Mucosa of gallbladder (tissue), 1 donor: ENCODE data around the gene CACNA1I. TPM values are rescaled to one million over a fixed set of nuclear protein-coding genes. Genes with fewer than 3 reads are reported as not detected.
"Not testable (repeated sequence)": the region's sequence is repeated elsewhere in the genome, so short reads cannot be mapped to it uniquely, and the experiment has no call there.

Source experiments
- DNase-seq: peaks from one replicate; pipeline ENCODE4 v3.0.0-alpha.2; 2020; ENCODE audit warnings: low spot score
- total RNA-seq: library from RNA; stranded (reverse); gene quantifications from one replicate; pipeline ENCODE4 v1.2.1, GENCODE V29; 2021
- donor health status: DM: no; HTN: no; CAD: no.

CACNA1I gene
- total RNA-seq, 1 donor from 2014 or later, result 0.43 TPM

DNA sequence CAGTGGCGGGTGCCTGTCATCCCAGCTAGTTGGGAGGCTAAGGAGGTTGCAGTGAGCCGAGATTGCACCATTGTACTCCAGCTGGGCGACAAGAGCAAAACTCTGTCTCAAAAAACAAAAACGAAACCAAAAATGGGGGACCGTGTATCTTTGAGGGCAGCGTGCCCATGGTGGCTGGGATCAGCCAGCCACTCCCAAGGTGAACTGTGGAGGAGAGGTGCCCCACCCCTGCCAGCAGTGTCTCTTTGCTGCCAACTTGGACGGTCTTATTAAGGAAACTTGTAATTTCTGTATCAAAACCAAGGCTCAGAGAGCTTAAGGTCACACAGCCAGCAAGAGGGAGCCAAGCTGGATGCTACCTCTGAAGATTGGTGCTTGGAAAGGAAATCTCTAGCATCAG, 147.7 kb downstream of the CACNA1I start:
- no peak for DNase-seq

DNA sequence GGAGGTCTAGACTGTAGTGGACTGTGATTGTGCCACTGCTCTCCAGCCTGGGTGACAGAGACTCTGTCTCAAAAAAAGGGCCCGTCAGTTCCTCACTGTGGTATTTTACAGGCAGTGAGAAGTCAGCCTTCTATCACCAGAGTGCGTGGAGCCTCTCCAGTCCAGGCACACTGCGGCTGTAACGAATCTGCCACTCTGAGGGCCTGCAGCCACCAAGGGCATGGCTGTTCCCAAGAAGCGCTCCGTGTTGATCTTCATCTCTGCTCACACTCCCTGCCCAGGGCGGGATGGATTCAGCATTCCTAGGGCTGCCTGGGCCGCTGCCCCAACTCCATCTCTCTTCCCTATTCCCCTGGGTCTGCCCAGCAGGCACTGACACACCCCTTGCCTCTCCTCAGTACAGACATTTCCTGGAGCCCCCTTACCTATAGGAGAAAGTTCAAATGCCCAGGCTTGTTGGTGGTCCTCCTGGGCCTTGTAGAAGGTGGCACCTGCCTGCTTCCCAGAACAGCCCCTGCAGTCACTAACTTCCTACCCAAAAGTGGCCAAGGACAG, 148.4 kb downstream of the CACNA1I start:
- no peak for DNase-seq

DNA sequence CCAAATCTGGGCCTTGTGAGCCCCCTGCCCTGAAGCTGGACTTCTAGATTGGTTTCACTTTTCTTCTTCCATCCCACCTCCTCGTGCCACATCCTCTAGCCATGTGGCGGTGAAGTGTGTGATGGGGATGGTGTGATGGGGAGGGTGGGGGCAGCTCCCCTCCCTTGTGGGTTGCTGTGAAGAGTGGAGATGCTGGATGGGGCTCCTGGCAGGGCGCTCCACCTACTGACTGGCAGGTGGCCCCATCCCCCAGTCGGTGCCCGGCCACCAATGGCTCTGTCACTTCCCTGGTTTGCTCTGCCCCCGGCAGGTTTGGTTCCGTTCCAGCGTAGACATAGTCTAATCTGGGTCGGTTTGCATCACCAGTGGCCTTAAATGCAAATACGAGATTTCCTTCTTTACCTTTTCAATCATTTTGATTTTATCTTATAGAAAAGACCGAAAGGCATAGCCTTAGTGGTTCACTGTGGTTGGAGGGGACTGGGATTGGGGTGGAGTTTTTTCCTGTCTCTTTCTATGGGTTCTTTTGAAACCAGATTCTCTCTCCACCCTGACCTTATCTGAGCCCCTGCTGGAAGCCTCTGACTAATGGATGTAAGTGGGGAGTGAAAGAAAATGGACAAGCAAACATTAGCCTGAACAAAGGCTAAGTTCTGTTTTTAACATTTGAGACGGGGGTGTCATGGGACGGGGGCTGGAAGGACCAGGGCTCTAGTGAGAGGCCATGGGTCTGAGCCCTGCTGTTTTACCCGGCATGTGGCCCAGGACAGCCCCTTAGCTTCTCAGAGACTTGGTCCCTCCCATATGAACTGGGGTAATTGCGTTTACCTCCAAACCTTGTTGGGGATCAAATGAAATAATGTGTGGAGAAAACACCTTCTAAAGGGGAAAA, 149.3 kb downstream of the CACNA1I start:
- DNase-seq, result no peak

DNA sequence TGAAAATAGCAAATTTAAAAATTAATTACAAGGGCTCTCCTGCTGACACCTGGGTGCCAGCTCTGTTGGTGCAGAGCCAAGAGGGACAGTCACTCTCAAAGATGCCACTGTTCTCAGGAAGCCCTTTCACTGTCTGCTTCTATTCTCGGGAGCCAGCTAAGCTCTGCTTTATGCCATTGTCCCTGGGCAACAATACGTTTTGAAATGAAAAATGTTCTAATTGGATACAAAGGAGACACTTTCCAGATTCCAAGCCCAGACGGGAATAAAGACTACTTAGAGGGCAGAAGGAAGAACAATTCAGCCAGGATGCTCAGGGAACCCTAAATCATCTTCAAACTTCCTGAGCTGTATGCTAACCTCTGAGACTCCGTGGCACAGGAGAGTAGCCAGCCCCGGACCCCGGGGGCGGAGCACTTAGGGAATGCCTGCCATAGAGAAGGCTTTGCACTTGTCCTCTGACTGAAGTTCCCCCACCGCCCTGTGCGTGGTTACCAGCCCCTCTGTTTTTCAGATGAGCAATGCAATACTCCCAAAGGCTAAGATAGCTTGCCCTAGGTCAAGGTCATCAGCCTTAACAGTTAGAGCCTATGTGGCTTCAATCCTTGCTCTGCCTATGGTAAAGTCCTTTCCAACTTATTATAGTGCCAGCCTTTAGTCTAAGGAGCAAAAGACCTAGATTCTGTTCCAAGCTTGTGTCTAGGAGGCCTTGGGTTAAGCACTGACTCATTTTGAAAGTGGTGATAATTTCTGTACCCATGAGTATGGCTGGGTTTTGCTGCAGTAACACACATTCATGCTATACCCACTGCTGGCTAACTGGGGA, 150.9 kb downstream of the CACNA1I start:
- DNase-seq, result no peak

DNA sequence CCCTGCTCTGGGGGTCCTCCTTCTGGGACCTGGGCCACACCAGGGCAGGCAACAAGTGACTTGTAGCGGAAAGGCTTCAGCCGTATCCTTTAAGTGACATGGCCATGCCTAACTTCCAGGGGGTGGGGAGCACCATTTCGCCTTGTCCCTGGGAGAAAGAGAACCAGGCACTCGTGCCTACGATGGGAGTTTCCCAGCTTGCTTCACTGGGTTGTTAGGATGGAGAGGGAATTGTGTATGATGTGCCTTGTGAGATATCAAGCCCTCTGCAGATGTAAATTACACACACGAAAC, 151.4 kb downstream of the CACNA1I start:
- no peak for DNase-seq

DNA sequence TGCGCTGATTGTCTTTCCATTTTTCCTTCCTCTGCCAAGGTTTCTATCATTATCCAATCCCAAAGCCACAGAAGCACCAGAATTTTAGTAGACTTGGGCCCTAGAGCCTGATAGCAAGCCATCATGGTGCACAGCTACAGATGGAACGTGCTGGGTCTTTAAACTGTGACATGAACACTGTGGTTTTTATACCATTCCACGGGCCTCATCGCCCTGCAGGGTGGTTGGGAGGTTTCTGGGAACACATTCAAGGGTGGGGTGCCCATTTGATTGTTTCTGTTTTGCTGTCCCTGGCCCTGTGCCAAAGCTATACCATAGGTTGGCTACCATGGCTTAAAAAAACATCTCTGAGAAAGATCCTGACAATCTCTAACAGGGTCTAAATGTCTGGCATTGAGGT, 151.9 kb downstream of the CACNA1I start:
- DNase-seq, result no peak

DNA sequence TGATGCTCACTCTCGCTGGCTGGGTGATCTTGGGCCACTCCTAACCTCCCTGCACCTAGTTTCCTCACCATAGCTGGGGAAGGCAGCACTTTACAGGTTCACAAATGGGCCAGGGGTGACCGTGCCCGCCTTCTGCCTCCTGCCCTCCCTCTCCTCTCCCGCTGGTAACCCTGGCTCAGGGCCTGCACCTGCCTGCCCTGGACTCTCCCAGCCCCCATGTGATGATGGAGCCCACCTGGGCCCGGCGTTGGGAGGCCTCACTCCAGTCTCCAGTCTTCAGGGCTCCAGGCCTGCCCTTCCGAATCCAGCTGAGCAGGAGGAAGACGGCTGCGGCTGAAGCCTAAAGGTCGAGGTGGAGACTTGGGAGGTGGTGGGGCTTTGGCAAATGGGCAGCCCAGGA, 152.9 kb downstream of the CACNA1I start:
- DNase-seq, result no peak

DNA sequence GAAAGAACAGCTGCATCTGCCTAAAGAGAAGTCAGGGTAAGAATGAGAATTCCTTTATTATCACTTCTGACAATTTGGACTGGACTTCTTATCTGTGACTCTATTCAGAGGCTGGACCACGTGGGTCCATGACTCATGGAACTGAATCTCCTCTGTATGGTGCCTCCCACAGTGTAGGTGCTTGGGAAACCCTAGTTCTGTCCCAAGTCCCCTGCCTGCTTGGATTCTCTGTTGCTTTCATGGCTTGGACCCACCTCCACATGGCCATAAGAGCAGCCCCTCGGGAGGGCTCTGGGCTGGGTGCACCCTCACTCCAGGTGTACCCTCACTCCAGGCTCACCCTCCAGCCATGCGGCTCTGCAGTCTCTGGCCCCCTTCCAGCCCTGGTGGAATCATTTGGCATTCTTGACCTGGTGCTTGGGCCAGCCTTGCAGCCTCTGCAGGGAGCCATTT, 153.4 kb downstream of the CACNA1I start:
- DNase-seq, result no peak

DNA sequence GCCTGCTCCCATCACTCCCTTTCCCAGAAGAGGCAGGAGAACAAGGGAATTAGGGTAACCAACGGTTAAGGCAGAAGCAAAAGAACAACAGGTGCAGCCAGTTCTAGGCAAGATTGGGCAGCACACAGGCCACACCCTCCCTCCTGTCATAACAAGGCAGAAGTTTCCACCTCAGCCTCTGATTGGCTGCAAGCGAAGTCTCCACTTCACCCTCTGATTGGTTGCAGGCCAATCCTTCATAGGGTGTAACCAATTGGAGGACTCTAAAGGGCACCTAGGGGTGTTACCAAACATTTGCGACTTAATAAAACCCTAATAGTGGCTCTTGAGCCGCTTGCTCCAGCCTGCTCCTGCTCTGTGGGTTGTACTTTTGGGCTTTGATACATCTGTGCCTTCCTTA, 153.8 kb downstream of the CACNA1I start:
- no peak for DNase-seq

DNA sequence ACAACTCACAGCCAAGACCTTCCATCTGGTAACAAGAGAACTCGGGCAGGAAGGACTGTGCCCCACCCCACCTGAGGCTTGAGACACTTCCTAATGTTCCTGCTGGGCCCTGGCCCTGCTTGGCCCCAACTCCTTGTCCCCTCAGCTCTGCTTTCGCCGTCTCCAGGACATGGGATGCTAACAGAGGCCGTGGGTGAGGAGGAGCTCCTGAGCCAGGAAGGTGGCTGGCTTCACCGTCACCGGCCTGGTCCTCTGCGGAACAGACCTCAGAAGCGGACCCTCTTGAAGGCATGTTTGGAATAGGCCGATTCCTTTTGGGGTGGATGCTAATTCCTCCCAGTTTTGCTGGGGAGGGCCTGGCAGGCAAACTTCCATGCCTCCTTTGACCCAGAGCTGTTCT, 154.3 kb downstream of the CACNA1I start:
- DNase-seq, result no peak

DNA sequence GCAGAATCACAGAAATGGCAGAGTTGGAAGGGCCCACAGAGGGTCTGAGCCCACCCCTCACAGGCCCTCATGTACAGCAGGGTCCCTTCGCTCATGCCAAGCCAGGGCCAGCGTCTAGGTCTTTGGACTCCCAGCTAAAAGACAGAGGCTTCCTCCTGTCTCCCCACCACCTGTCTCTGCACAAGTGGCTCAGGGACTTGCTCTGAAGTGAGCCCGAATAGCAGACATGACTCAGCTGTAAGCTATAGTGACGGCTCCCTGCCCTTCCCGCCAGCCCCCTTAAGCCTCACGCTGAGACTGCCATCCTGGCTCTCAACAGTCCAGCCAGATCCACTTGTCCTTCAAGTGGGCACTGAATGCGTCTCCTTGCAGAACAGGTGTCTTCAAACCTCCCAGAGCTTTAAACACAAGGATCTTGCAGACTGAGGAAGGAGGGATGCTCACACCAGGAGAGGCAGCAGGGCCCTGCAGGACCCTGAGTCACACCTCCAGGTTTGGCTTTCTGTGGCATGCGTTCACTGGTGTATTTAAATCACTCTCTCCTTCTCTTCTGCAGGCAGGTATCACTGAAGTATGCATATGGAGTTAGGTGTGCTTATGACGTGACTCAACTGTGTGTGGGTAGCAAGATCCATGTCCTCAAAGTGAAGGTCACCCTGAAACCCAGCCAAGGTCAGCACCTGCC, 154.9 kb downstream of the CACNA1I start:
- DNase-seq, result no peak

DNA sequence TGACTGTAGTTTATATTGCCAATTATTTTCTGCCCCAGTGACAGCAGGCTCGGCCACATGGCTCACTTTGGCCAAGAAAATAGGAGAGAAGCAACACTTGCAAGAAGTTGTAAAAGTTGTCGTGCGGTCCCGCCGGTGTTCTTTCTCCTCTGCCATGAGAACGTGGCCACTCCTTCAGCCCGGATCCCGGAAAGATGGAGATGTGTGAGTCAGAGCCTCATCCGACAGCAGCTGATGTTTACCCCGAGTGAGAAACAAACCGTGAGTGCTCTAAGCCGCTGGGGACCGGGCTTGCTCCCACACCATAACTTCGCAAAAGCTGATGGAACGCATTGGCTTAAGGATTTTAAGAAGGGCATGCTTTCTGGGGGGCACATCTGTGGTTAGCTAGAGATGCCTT, 157.0 kb downstream of the CACNA1I start:
- DNase-seq, result no peak

DNA sequence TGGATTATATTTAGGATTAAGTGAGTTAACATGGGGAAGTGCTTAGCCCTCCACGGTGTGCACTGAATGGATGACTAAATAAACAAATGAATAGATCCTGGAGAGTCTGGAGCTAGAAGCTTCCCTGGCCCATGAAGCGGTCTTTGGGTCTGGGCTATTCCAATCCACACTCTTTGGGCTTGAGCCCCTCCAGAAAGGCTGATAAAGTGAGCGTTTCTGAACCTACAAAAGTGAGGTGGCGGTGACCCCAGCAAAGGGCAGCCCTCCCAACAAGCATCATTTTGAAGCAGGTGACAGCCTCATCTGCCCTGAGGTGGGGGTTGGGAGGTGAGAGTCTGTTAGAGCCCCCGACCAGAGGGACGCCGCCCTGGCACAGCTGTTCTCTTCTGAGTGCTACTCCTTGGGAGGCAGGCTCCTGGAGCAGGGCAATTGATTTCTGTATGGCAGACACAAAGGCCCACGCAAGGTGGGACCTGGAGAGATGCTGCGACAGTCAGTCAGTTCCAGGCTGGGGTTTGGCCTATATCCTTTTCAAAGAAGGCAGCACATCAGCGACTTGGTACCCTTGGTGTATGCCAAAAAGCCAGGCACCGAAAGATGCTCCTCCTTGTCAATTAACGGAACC, 157.8 kb downstream of the CACNA1I start:
- no peak for DNase-seq

DNA sequence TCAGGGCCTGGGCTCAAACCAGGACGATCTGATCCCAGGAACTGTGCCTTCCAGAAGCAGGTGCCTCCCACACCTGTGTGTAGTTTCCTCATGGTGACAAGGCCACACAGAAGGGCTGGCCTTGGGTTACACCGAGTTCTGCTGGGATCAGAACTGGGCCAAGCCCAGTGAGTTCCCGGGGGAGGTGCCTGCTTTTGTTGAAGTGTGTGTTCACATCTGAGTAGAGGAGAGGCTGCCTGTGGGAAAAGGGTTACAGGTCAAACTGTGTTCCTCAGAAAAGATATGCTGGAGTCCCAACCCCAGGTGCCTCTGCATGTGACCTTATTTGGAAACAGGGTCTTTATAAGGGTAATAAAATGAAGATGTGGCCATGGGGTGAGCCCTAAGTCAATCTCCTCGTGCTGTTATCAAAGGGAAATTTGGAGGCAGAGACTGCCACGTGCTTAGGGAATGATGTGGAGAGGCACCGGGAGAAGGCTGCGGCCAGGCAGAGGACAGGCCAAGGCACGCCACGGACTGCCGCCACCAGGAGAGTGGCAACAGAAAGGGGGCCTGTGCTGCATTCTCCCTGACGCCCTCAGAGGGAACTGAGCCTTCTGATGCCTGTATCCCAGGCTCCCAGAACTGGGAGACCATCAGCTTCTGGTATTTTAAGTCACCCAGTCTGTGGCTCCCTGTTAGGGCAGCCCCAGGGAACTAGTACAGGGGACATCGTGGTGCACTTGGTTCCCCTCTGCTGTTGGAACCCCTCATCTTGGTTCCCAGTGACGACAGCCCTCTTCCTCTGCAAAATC, 158.8 kb downstream of the CACNA1I start:
- no peak for DNase-seq

DNA sequence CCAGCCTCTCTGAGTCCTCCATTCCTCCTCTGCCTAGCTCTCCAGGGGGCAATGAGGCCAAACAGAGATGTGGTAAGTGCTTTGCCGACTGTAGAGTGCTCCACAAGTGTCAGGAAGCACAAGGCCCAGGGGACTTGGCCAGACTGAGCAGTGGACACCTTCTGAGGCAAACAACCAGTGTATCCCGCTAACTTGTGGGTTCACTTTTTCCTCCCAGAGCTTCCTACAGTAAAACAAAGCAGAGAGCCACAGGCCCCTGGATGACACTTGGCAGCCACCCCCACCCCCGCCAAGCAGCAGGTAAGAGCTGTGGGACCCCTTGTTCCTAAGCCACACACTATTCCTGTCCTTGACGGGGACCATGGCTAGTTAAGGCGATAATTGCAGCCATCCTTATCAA, 160.9 kb downstream of the CACNA1I start:
- DNase-seq, result no peak

DNA sequence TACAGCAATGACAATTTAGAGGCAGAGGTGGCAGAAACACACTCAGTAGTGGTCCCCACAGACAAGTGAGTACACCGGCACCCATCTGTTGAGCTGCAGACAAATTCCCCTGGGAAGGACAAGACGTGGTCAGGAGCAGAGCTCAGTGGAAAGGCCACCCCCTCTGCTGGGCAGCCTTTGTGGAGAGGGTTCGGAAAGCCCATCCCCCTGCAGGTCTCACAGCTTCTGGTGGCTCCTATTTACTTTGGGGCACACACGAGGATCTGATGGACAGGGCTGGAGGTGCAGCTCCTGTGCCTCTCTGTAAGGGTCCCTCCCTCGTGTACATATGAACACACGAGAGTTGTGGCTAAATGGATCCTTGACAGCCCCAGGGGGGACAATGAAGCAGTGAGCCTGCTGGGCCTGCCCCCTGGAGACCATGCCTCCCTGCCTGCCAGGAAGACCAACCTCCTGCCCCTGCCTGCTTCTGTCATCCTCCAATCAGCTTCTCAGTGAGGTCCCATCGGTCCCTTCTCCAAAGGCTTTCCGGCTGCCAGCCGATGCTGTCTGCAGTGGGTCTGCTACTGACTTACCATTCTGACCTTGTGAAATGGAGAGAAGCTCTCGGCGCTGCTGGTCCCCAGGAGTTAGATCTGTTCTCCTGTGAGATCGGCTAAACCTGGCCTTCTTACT, 161.5 kb downstream of the CACNA1I start:
- DNase-seq, result no peak

DNA sequence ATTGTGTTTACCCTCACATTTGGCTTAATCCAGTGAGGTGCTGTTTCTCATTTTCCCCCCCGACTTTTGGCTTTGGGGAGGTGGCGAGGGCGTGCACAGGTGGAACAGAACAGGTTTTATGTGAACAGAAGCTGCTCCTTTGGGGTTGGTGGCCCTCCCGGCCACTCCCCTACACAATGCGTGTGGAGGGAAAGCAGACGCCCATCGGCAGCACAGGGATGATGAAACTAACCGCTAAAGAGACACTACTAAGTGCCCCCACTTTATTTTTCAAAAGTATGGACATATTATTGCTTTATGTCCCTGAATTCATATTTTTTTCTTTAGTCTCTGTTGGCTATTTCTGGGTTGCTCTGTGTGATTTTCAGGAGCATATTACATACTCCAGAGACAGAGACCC, 162.1 kb downstream of the CACNA1I start:
- DNase-seq, result no peak

DNA sequence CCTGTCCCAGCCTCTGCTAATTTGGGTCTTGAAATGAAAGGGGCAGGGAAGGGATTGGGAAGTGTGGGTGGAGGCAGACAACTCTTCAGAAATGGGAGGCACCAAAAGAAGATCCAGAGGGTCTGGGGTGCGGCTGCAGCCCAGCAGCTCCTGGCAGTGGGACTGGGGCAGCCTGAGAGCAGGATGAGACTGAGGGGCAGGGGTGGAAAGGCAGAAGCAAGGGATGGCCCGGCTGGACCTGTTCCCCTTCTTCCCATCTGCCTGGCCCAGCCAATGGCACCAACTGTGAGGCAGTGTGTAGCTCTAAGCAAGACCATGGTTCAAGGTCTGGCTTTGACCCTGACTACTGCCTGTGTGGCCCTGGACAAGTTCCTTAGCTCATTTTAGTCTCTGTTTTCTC, 162.6 kb downstream of the CACNA1I start:
- DNase-seq, result no peak

DNA sequence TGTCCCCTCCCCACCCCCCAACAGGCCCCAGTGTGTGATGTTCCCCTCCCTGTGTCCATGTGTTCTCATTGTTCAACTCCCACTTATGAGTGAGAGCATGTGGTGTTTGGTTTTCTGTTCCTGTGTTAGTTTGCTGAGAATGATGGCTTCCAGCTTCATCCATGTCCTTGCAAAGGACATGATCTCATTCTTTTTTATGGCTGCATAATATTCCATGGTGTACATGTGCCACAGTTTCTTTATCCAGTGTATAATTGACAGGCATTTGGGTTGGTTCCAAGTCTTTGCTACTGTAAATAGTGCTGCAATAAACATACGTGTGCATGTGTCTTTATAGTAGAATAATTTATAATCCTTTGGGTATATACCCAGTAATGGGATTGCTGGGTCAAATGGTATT, 163.5 kb downstream of the CACNA1I start:
- not testable (repeated sequence) for DNase-seq

DNA sequence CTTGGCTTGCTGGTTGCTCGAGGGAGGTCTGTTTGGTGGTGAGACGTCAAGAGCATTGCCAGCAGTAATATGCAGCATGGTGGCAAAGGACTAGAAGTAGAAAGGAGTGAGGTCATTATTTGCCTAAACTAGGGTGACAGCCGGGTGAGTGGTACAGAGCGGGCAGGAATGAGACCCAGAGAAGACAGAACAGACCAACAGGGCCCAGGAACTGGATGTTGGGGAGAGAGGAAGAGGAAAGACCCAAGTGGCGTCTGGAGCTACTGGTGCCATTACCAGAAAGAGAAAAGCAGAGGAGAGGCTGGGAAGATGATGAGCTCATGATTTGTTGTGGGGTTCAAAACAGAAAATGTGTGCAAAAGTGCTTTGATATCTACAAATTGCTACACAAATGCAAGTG, 164.3 kb downstream of the CACNA1I start:
- no peak for DNase-seq
